ENCODE data around the gene CBX8. TPM values are rescaled to one million over a fixed set of nuclear protein-coding genes. Genes with fewer than 3 reads are reported as not detected.

CBX8 gene
- total and polyA plus RNA-seq, 2 of the 13 experiments (the other 11 are each of a cell fraction or from before 2014, with no cell fraction given): 0.34 to 12.6 TPM

- Histone ChIP-seq H3K27ac (ENCODE audit: extremely low read length, insufficient read depth, low read length) (no peak overlapping the region), H3K79me2 (ENCODE audit: insufficient read depth, low read length) (peaks cover 10% of the 10 kb centered on the region), H3K36me3 (replicated peaks in 1 of 2; ENCODE audit: control insufficient read depth in 1 of 2, insufficient read depth in 2 of 2, low read length in 2 of 2) (peaks cover 1 to 5% of the 10 kb centered on the region in 2 experiments; a peak in 3 of 5 replicates), H3K4me3 (replicated peaks in 1 of 3; ENCODE audit: insufficient read depth in 1 of 3, low read depth in 2 of 3, low read length in 3 of 3) (peak overlapping the region in 1 of 3 experiments; percentile 73; a peak in 1 of 6 replicates), H2AFZ (ENCODE audit: low read length) (no peak overlapping the region), H3K27me3 (ENCODE audit: control insufficient read depth in 1 of 2, insufficient read depth in 2 of 2, low read length in 2 of 2) (peaks cover 46 to 70% of the 10 kb centered on the region in 2 experiments), H3K4me1 (ENCODE audit: insufficient read depth, low read length) (peaks cover 71% of the 10 kb centered on the region), H3K4me2 (ENCODE audit: low read depth, low read length) (peak overlapping the region; percentile 92), H3K9me3 (ENCODE audit: low read length) (no peaks in the 10 kb centered on the region), H3K9ac (ENCODE audit: insufficient read depth, low read depth, low read length) (no peak overlapping the region), H4K20me1 (ENCODE audit: insufficient read depth, low read length) (no peaks in the 10 kb centered on the region)
- WGBS (ENCODE audit: low lambda C conversion rate): 24% methylated on average over 24 of the region's 31 CpGs
- ATAC-seq: no peak
- CTCF ChIA-PET (ENCODE audit: low intra/inter-chr PET ratio, low total read pairs): no interaction called here
- BruUV-seq (replicated peaks): no TSS peak
- POLR2A ChIA-PET: interaction anchor here (1.0 to 4.7 kb wide), 5 partner anchors 8 to 192 kb away, joined by 3 to 98 read pairs (median 8); partner anchors contain the start of gene CBX4
- in situ Hi-C loops (cut with HindIII; ENCODE audit: extremely low pct_ligation_motif_present, low pct_unique_long_range_greater_than_20kb): no loop called here
- intact Hi-C loops (cut with micrococcal nuclease; ENCODE audit: unreplicated experiment): loop anchor here (5.0 kb wide), 2 partner anchors 38 to 57 kb away; partner anchors contain the start of gene CBX4
- no peak for FAIRE-seq
- DNase-seq (ENCODE audit: low spot score): no peak
- no peak for TF ChIP-seq FOSL1 (CRISPR knock-in tag; IDR thresholded peaks at IDR 0.05; ENCODE audit: borderline replicate concordance)
- TF ChIP-seq ZNF33A (CRISPR knock-in tag; IDR thresholded peaks at IDR 0.05; ENCODE audit: borderline replicate concordance): no peak
- TF ChIP-seq ZNF142 (CRISPR knock-in tag; IDR thresholded peaks at IDR 0.05): no peak
- no peak for TF ChIP-seq DPF2 (CRISPR knock-in tag; IDR thresholded peaks at IDR 0.05; ENCODE audit: borderline replicate concordance, low read depth)
- no peak for TF ChIP-seq BORCS8-MEF2B (CRISPR knock-in tag; IDR thresholded peaks at IDR 0.05)
- TF ChIP-seq MED13 (CRISPR knock-in tag; IDR thresholded peaks at IDR 0.05): no peak
- TF ChIP-seq FOXA3 (CRISPR knock-in tag; IDR thresholded peaks at IDR 0.05): no peak
- no peak for TF ChIP-seq DMTF1 (CRISPR knock-in tag; IDR thresholded peaks at IDR 0.05)
- TF ChIP-seq NAIF1 (CRISPR knock-in tag; IDR thresholded peaks at IDR 0.05; ENCODE audit: borderline replicate concordance): no peak
- no peak for TF ChIP-seq ISX (CRISPR knock-in tag; conservative IDR thresholded peaks at IDR 0.05)
- TF ChIP-seq ZNF496 (CRISPR knock-in tag; IDR thresholded peaks at IDR 0.05; ENCODE audit: insufficient replicate concordance): no peak
- TF ChIP-seq ZNF296 (CRISPR knock-in tag; conservative IDR thresholded peaks at IDR 0.05): no peak
- 0 out of 2 replicates have a peak, but pooled peaks have one; percentile 11 for TF ChIP-seq GATAD2A (CRISPR knock-in tag; IDR thresholded peaks at IDR 0.05)
- TF ChIP-seq RFXAP (CRISPR knock-in tag; IDR thresholded peaks at IDR 0.05; ENCODE audit: borderline replicate concordance): 0 out of 2 replicates have a peak, but pooled peaks have one; percentile 9
- TF ChIP-seq TFAP4 (IDR thresholded peaks at IDR 0.05; ENCODE audit: borderline replicate concordance, low read depth): no peak
These were observed 2.9 kb upstream of the CBX8 start for GRCh38 chr17:79799538-79800324.

Measured in HepG2 (cell line).